H9 (cell line): ENCODE measurements around the gene GET3. TPM values are rescaled to one million over a fixed set of nuclear protein-coding genes. Genes with fewer than 3 reads are reported as not detected.

ENCODE experiments used
- DNase-seq: peaks from one replicate; pipeline ENCODE4 v3.0.0-alpha.2; 2017
- H2AFZ ChIP-seq: one replicate; pipeline ENCODE4 v1.6.1; 2013; ENCODE audit warnings: mild to moderate bottlenecking, low read length, control low read depth, moderate library complexity
- H2AK5ac ChIP-seq: 2 replicates; pipeline ENCODE4 v1.6.1; 2013; ENCODE audit warnings: low read length, control low read depth, mixed read lengths; ENCODE audit not compliant: insufficient read length
- H2BK120ac ChIP-seq: one replicate; pipeline ENCODE4 v1.6.1; 2013; ENCODE audit warnings: low read depth, mild to moderate bottlenecking, low read length, control low read depth, inconsistent platforms; ENCODE audit not compliant: poor library complexity, severe bottlenecking
- H2BK12ac ChIP-seq: 2 replicates; pipeline ENCODE4 v1.6.1; 2013; ENCODE audit warnings: low read length, control low read depth, mixed read lengths, low read depth; ENCODE audit not compliant: insufficient read length
- H2BK15ac ChIP-seq: 2 replicates; pipeline ENCODE4 v1.6.1; 2013; ENCODE audit warnings: low read depth, low read length, control low read depth
- H2BK20ac ChIP-seq: one replicate; pipeline ENCODE4 v1.6.1; 2013; ENCODE audit warnings: low read depth, mild to moderate bottlenecking, low read length, control low read depth, inconsistent platforms; ENCODE audit not compliant: poor library complexity, severe bottlenecking
- H2BK5ac ChIP-seq: 2 replicates; pipeline ENCODE4 v1.6.1; 2013; ENCODE audit warnings: low read length, control low read depth, mixed read lengths; ENCODE audit not compliant: insufficient read length
- H3K14ac ChIP-seq: 2 replicates; pipeline ENCODE4 v1.6.1; 2013; ENCODE audit warnings: low read length, control low read depth; ENCODE audit not compliant: insufficient read depth
- H3K18ac ChIP-seq: 2 replicates; pipeline ENCODE4 v1.6.1; 2013; ENCODE audit warnings: low read depth, mild to moderate bottlenecking, mixed read lengths, low read length, control low read depth; ENCODE audit not compliant: insufficient read length
- H3K23ac ChIP-seq: 2 replicates; pipeline ENCODE4 v1.6.1; 2013; ENCODE audit warnings: low read length, control low read depth, mixed read lengths, low read depth; ENCODE audit not compliant: insufficient read length
- H3K23me2 ChIP-seq: 2 replicates; pipeline ENCODE4 v1.6.1; 2013; ENCODE audit warnings: low read depth, mild to moderate bottlenecking, mixed read lengths, low read length, control low read depth; ENCODE audit not compliant: insufficient read length, poor library complexity, severe bottlenecking
- H3K27ac ChIP-seq: 2 replicates; pipeline ENCODE4 v1.5.1; 2013; ENCODE audit warnings: low read length, control low read depth, mixed read lengths, low read depth; ENCODE audit not compliant: insufficient read length
- H3K27me3 ChIP-seq: 2 replicates; pipeline ENCODE4 v1.6.1; 2013; ENCODE audit warnings: low read length, control low read depth, inconsistent platforms; ENCODE audit not compliant: insufficient read depth
- H3K4ac ChIP-seq: 2 replicates; pipeline ENCODE4 v1.6.1; 2013; ENCODE audit warnings: low read depth, mild to moderate bottlenecking, control low read depth, inconsistent platforms, low read length, moderate library complexity
- H3K4me1 ChIP-seq: 2 replicates; pipeline ENCODE4 v1.6.1; 2013; ENCODE audit warnings: low read length, control low read depth, inconsistent platforms; ENCODE audit not compliant: insufficient read depth
- H3K4me2 ChIP-seq: 2 replicates; pipeline ENCODE4 v1.6.1; 2013; ENCODE audit warnings: low read length, control low read depth, mixed read lengths; ENCODE audit not compliant: insufficient read length, insufficient read depth
- H3K56ac ChIP-seq: 2 replicates; pipeline ENCODE4 v1.6.1; 2013; ENCODE audit warnings: low read depth, mild to moderate bottlenecking, mixed read lengths, low read length, control low read depth; ENCODE audit not compliant: insufficient read length
- H3K79me1 ChIP-seq: 2 replicates; pipeline ENCODE4 v1.6.1; 2013; ENCODE audit warnings: low read depth, mild to moderate bottlenecking, moderate library complexity, low read length, control low read depth, inconsistent platforms; ENCODE audit not compliant: insufficient read depth, poor library complexity, severe bottlenecking
- H3K79me2 ChIP-seq: 2 replicates; pipeline ENCODE4 v1.6.1; 2013; ENCODE audit warnings: low read length, control low read depth, inconsistent platforms; ENCODE audit not compliant: insufficient read depth
- H3K9ac ChIP-seq: 2 replicates; pipeline ENCODE4 v1.6.1; 2013; ENCODE audit warnings: low read length, control low read depth, mixed read lengths; ENCODE audit not compliant: insufficient read length; ENCODE audit errors: extremely low read depth
- H3K9me3 ChIP-seq: one replicate; pipeline ENCODE4 v1.6.1; 2013; ENCODE audit warnings: low read depth, low read length, inconsistent platforms; ENCODE audit not compliant: control insufficient read depth
- H3T11ph ChIP-seq: one replicate; pipeline ENCODE4 v1.6.1; 2013; ENCODE audit warnings: mild to moderate bottlenecking, low read length, control low read depth, inconsistent platforms
- H4K20me1 ChIP-seq: one replicate; pipeline ENCODE4 v1.6.1; 2013; ENCODE audit not compliant: control insufficient read depth, insufficient read length, insufficient read depth
- H4K5ac ChIP-seq: 2 replicates; pipeline ENCODE4 v1.6.1; 2013; ENCODE audit warnings: low read depth, mild to moderate bottlenecking, mixed read lengths, low read length, control low read depth; ENCODE audit not compliant: insufficient read length
- H4K8ac ChIP-seq: replicated peaks from 2 replicates; pipeline ENCODE4 v1.6.1; 2013; ENCODE audit warnings: low read length, control low read depth, mixed read lengths, low read depth; ENCODE audit not compliant: insufficient read length
- H4K91ac ChIP-seq: 2 replicates; pipeline ENCODE4 v1.6.1; 2013; ENCODE audit warnings: low read depth, mild to moderate bottlenecking, moderate library complexity, mixed read lengths, low read length, control low read depth; ENCODE audit not compliant: insufficient read length
- H3K27ac Mint-ChIP-seq, 3 experiments: 2 replicates in 2 of 3; 3 replicates in 1 of 3; pipeline ENCODE4 v1.8.0; 2020 to 2021; ENCODE audit warnings: mixed read lengths in 3 of 3, mild to moderate bottlenecking in 1 of 3, moderate library complexity in 1 of 3
- H3K27me3 Mint-ChIP-seq: 2 replicates; pipeline ENCODE4 v1.8.0; 2021; ENCODE audit warnings: low read depth, mild to moderate bottlenecking, moderate library complexity, mixed read lengths
- H3K36me3 Mint-ChIP-seq, 3 experiments: 2 replicates in 2 of 3; 3 replicates in 1 of 3; pipeline ENCODE4 v1.8.0; 2020 to 2021; ENCODE audit warnings: low read depth in 3 of 3, mixed read lengths in 3 of 3; ENCODE audit not compliant: insufficient read depth in 1 of 3
- H3K4me1 Mint-ChIP-seq, 2 experiments: 2 replicates each; pipeline ENCODE4 v1.8.0; 2020; ENCODE audit warnings: mixed read lengths in 2 of 2
- H3K4me3 Mint-ChIP-seq, 2 experiments: 2 replicates in 1 of 2; 3 replicates in 1 of 2; pipeline ENCODE4 v1.8.0; 2020 to 2021; ENCODE audit warnings: mild to moderate bottlenecking in 2 of 2, mixed read lengths in 2 of 2, moderate library complexity in 1 of 2
- H3K9me3 Mint-ChIP-seq, 2 experiments: 2 replicates in 1 of 2; 3 replicates in 1 of 2; pipeline ENCODE4 v1.8.0; 2020; ENCODE audit warnings: mild to moderate bottlenecking in 2 of 2, mixed read lengths in 2 of 2, moderate library complexity in 1 of 2
- WGBS: extraction: QIAGEN DNeasy Blood & Tissue Kit; methylation state at CpG from one replicate; pipeline ENCODE4 v1.1.7; 2013; ENCODE audit warnings: missing lambda C conversion rate, low lambda C conversion rate, mixed read lengths; ENCODE audit not compliant: insufficient read length; ENCODE audit errors: extremely low coverage; 5-methylcytosine and 5-hydroxymethylcytosine counted together
- total RNA-seq: library from RNA; stranded (reverse); gene quantifications from 2 replicates; pipeline ENCODE4 v1.2.1, GENCODE V29; 2021
- TF ChIP-seq, protein P1 (sequence below): fragments of 200-600 bp; sonication (generic); conservative IDR thresholded peaks from 3 replicates; pipeline ENCODE4 v1.8.0; 2021; ENCODE audit warnings: antibody characterized with exemption, mild to moderate bottlenecking

Gene GET3
- total RNA-seq, 1 experiment from 2014 or later = 81.6 TPM

DNA sequence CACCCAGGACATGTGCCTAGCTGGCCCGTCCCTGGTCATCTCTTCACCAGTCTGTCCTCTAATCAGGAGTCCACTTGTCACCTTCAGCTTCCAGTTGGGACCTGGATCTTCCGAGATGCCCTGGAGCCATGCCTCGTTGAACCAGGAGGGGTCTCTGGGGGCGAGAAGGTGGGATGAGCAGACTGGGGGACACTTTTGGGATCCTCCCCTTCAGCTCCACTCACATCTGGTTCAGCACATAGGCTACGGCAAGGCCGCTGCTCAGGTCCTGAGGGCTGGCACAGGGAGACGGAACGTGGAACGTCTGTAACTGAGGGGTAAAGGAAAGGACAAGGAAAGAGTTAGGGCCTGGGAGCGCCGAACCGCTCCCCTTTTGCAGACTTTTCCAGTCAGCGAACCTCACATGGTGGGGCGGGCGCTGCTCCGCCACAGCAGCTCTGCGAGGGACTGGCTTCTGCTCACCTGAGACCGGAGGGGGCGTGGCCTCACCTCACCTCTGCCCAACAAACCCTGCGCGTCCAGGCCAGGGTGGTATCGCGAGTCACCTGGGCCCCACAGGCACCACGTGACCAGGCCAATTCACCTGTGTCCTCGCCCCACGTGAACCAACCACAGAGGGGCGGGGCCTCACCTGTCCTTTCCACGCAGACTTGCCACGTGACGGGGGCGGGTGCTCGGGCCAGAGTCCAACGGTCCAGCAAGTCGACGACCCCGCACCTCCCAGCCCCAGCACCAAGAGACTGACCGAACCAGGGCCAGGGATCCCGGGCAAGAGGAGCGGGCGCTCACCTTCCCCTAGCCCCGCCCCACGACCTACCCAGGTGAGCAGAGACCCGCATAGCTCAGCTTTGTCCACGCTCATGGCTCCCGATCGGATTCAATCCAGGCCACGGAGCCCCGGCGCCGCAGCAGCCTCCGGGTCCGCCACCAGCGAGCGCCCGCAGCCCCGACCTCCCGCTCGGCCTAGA, 37.6 kb downstream of the GET3 start, which contains the start of gene HOOK2:
Gene HOOK2, minus strand, starts transcription at position 965 of the 968 bp plus-strand sequence. Its CDS starts 103 bp downstream, at position 862.
- Histone ChIP-seq H3T11ph (no peak within 1 kb of the TSS), H3K23me2 (peaks cover 14% of the 10 kb centered on the region), H3K4ac (no peak within 1 kb of the TSS), H2BK5ac (no peak within 1 kb of the TSS), H4K20me1 (no peaks in the 10 kb centered on the region), H3K4me1 (no peaks in the 10 kb centered on the region; the same call in 1 of the 2 replicates), H3K79me2 (no peaks in the 10 kb centered on the region), H3K27ac (no peak within 1 kb of the TSS), H3K9ac (peak within 1 kb of the TSS; percentile 65), H3K79me1 (no peaks in the 10 kb centered on the region), H4K5ac (no peak within 1 kb of the TSS), H2AFZ (no peak within 1 kb of the TSS), H3K9me3 (no peaks in the 10 kb centered on the region), H3K23ac (no peak within 1 kb of the TSS), H3K14ac (peak within 1 kb of the TSS; percentile 85), H2AK5ac (no peak within 1 kb of the TSS), H3K27me3 (no peaks in the 10 kb centered on the region), H4K8ac (no peak within 1 kb of the TSS), H4K91ac (no peak within 1 kb of the TSS), H2BK120ac (no peak within 1 kb of the TSS), H2BK12ac (no peak within 1 kb of the TSS), H3K4me2 (peak within 1 kb of the TSS; percentile 72), H3K56ac (no peak within 1 kb of the TSS), H2BK20ac (no peak within 1 kb of the TSS), H2BK15ac (no peak within 1 kb of the TSS), H3K18ac (peak within 1 kb of the TSS; percentile 92)
- no CpG with 5 or more reads among the region's 58 CpGs for WGBS
- Mint-ChIP-seq H3K36me3 (peaks cover 13 to 23% (median 19%) of the 10 kb centered on the region in 3 experiments), H3K4me3 (peak within 1 kb of the TSS; percentile 87 to 91), H3K27ac (peak within 1 kb of the TSS; percentile 89 to 99 (median 97)), H3K27me3 (no peaks in the 10 kb centered on the region), H3K4me1 (peaks cover 29 to 32% of the 10 kb centered on the region in 2 experiments), H3K9me3 (no peaks in the 10 kb centered on the region)
- peak; percentile 98 for DNase-seq
- TF ChIP-seq, protein P1, sequence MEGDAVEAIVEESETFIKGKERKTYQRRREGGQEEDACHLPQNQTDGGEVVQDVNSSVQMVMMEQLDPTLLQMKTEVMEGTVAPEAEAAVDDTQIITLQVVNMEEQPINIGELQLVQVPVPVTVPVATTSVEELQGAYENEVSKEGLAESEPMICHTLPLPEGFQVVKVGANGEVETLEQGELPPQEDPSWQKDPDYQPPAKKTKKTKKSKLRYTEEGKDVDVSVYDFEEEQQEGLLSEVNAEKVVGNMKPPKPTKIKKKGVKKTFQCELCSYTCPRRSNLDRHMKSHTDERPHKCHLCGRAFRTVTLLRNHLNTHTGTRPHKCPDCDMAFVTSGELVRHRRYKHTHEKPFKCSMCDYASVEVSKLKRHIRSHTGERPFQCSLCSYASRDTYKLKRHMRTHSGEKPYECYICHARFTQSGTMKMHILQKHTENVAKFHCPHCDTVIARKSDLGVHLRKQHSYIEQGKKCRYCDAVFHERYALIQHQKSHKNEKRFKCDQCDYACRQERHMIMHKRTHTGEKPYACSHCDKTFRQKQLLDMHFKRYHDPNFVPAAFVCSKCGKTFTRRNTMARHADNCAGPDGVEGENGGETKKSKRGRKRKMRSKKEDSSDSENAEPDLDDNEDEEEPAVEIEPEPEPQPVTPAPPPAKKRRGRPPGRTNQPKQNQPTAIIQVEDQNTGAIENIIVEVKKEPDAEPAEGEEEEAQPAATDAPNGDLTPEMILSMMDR = no peak
